Fibroblast of peridontal ligament (primary cell): ENCODE data around the gene HABP4.
"Not testable (repeated sequence)": the region's sequence is repeated elsewhere in the genome, so short reads cannot be mapped to it uniquely, and the experiment has no call there.

Experiments used
- DNase-seq: peaks from one replicate; pipeline ENCODE4 v3.0.0-alpha.2; 2010; ENCODE audit errors: extremely low read depth

The HABP4 gene

DNA sequence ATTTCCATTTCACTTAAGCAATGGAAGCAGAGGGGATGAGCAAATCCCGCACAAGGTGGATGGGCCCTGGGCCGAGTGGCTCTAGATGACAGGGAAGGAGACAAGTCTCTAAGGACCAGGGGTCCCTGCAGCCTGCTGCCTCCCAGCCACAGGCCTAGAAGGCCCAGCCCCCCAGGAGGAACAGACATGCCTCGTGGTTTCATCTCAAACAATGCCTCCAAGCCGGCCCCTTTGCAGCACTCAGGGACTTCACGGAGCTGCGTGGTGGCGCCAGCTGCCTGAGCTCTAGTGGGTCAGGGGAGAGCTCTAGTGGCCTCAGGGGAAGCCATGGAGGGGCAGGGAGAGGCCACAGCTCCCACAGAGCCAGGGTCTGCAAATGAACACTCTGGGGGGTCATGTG lies 48.8 kb downstream of the HABP4 start:
- no peak for DNase-seq

DNA sequence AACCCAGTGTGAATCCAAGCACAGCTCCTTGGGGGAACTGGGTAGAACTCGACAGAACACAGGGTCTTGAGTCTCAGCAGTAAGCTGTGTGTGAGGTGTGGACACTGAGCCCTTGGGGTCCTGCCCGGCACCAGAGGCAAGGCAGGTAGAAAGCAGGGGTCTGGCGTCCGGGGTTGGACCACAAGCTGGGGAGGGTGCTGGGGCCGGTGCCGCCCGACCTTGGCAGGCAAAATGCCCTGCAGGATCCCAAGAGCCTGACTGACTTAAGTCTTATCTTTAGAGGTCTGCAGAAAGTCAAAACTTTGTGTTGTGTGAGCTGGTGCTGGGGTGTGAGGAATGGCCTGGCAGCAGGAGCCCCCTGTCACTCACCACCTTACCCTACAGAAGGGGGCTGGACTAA lies 49.3 kb downstream of the HABP4 start:
- DNase-seq: no peak

DNA sequence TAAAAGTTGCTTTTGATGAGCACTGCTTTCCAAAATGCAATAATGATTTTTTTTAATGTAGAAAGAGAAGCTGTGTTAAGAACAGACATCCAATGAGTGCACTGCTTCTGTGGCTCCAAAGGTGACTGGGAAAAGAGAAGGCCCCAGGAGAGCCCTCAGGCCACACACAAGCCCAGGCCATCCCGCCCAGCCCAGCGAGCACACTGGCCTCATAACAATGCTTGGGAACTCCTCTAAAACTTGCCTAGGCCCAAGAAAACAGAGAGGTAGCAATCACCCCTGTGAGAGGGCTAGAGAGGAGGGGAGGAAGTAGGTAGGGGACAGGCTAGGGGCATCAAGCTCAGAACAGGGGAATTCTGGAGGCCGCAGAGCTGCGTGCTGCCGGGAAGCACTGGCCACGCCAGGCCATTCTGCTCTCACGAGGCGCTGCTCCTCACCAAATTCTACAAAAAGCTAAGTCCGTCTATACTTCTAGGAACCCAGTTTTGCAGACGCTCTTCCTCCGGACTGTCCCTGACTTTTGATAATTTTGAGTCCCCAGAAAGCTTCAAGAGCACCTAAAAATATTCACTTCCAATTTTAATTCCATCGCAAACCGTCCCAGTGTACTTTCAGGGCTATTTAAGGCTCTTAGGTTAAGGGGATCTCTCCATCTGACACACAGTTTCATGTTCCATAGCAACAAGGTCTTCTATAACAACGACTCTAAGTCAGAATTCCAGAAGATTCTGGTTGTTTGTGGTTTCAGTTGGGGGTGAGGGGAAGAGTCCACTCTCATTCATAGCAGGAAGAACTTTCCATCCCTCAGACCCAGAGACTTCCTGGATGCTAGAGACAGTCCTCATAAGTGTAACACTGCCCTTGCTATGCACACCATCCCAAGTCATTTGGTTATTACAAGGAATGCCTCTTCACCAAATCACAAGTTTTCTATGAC lies 51.0 kb downstream of the HABP4 start:
- DNase-seq: peak; percentile 89

- DNase-seq: no peak
Measured at GRCh38 chr9:96501633-96502538, 51.9 kb downstream of the HABP4 start.

DNA sequence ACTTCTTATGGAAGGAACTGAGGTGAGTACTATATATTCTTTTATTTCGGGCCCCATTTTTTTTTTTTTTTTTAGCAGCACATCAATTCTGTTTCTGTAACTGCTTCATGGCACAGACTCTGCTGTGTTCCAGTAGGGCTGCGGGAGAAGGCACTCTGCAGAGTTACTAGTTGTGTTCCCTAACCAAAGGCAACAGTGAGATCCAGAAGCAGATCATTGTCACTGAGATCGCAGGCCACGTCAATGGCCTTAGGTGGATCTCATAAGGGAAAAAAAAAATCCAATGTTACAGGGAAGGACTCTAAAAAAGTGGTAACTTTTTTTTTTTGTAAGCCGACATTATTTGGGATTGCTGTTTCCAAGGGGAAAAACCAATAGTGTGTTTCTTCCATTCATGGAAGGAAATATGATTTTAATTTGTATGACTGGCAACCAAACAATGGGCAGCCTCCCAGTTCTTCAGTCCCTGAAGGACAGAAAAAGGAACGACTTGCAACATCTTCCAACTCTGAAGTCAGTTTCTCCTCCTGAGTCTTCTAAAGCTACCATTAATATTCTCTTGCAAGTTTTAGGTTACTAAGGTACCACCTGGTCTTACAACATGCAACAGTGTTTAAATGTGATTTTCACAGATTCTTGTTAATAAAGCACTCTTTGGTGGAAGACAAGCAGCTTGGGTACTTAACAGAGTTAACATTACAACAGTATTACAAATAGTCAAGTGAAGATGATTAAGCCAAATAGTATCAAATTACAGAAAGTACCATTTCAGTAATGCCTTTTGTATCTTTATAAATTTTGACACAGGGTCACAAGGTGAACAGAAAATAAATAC lies 52.8 kb downstream of the HABP4 start:
- DNase-seq: peak; percentile 86

DNA sequence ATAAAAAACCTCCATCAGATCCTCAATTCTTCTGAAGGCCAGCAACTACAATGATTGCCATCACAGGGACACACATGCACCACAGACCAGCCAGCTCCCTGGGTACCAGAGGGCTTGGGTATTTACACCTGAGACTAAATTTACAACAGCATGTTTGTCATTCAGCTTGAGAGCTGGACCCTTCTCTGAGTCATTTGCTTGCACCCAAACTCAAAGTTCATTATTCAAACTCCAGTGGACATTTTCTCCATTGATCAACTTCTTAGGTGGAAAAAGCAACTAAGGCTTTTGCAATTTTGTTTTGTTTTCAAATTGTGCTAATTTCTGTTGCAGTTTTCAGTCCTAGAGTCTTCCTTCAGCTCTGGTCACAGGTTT lies 53.4 kb downstream of the HABP4 start:
- not testable (repeated sequence) for DNase-seq

DNA sequence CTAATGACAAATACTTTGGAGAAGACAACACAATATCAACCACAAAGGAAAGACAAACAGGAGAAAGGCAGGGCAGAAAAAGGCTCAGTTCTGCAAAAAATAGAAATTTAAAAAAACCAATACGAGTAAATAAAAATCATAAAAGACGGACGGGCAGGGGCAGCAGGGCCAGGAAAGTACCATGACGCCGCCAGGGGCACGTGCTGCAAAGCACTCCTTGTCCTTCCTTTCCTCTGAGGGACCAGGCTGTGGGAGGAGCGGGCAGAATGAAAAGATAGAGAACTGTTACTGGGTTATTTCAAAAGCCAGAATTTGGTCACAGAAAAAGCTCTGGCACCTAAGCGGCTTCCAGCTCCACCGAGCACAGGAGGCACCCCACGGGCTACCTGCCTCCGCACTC lies 53.9 kb downstream of the HABP4 start:
- no peak for DNase-seq

GRCh38 chr9:96505316-96505991 lies 55.5 kb downstream of the HABP4 start:
- DNase-seq: no peak

DNA sequence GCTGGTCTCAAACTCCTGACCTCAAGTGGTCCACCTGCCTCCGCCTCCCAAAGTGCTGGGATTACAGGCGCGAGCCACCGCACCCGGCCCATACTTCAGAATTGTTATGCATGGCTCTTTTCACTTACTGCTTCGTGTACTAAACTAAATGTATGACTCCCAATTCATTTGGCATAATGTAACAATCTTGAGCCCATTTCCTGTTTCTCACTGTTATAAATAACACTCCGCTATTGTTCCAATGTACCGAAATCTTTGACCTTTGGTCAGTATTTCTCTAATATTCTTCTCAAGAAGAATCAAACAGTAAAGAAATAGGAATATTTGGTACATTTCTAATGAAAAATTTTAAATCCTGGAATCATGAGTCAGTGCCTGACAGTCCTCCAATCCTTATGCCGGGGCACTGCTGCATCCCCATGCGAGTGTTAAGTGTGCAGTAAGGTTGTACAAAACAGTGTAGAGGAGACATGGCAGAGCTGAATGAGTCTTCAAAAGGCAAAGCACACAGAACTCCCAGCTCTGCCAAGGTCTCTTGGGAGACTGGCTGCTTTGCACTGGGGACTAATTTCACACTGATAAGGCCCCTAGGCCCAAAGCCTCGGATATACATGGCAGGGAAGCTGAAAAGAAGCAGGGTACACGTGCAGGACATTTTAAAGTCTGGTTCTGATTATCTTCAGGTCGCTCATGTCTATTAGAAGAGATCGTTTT lies 58.4 kb downstream of the HABP4 start:
- DNase-seq: no peak

DNA sequence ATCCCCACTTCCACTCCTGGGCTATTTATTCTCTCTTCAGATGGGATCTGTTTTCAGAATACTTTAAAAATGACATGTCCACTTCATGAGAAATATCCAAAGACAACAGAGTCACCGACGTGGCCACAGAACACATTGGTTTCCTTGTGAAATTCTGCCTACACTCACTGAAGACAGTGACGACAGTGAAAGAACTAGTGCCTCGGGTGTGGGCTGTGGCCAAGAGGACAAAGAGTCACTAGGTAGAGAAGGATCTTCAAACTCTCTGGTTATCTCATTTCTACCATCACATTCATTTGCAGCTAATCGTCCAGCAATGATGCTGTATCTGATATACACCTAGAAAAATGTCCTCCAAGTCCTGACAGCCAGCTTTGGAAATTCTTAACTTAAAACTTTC lies 59.1 kb downstream of the HABP4 start:
- DNase-seq: no peak

GRCh38 chr9:96509848-96510247 lies 59.9 kb downstream of the HABP4 start:
- DNase-seq: peak; percentile 40

DNA sequence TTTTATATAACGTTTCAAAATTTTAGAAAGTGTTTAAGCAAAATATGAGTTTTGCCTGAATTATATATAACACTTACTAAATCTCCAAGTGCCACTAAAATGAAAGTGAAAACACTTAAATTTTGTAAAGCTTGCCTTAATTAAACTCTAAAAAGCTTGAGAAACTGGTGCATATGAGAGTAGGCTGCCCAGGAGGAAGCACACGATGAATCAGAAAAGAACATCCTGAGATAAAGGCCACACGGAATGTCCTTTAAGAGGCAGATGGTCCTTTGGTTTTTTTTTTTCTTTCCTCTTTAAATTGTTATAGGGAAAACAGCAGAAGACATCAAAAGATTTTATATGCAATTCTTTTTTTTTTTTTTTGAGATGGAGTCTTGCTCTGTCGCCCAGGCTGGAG lies 60.3 kb downstream of the HABP4 start:
- DNase-seq: no peak

DNA sequence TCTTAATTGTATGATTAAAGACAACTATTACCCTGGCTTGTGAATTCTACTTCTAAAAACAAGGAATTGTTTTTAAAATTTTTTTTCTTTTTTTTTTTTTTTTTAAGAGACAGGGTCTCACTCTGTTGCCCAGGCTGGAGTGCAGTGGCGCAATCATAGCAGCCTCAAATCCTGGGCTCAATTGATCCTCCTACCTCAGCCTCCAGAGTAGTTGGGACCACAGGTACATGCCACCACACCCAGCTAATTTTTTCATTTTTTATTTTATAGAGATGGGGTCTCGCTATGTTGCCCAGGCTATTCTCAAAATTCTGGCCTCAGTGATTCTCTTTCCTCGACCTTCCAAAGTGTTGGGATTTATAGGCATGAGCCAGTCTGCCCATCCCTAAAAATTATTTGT lies 62.3 kb downstream of the HABP4 start:
- no peak for DNase-seq

GRCh38 chr9:96513622-96514021 lies 63.7 kb downstream of the HABP4 start:
- peak; percentile 59 for DNase-seq

GRCh38 chr9:96514108-96514799 lies 64.3 kb downstream of the HABP4 start:
- peak; percentile 96 for DNase-seq

DNA sequence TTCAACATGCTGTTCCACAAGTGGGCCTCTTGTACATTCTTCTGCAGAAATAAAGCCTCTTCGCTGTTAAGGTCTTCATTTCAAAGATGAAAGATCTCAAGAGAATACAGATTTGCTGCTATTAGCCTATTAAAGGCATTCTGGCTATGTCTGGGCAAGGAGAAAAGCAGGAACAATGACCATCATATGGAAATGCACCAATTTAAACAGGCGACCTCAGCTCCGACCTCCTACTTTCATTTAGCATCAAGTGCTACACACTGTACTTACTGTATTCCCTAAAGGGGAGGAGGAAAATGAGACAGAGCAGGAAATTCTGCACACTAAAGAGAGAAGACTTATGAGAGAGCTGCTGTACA lies 64.8 kb downstream of the HABP4 start:
- peak; percentile 52 for DNase-seq

- peak; percentile 62 for DNase-seq
Measured at GRCh38 chr9:96515621-96516470, 65.9 kb downstream of the HABP4 start.

DNA sequence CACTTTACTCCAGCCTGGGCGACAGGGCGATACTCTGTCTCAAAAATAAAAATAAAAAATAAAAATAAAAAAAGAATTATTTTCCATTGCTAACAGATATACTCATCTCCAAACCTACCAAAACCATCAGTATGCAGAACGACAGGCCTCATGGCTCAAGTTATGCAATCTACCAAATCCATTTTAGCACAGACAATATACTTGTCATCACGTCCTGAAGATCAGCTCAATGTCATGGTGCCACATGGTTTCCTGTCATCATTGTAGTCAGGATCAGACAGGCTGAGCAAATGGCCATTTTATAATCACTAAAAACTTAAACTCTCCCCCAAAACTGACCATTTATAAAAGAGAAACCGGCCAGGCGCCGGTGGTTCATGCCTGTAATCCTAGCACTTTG lies 69.1 kb downstream of the HABP4 start:
- no peak for DNase-seq

- peak; percentile 89 for DNase-seq
Measured at GRCh38 chr9:96519787-96520186, 69.8 kb downstream of the HABP4 start.
